HCT116 (cell line): ENCODE data around the gene HTR3E. TPM values are rescaled to one million over a fixed set of nuclear protein-coding genes. Genes with fewer than 3 reads are reported as not detected.

Experiments used
- ATAC-seq: fragments of 200-7000 bp; cut with Tn5 transposase; 2 replicates; pipeline ENCODE4 v1.9.1; 2020; ENCODE audit warnings: mild to moderate bottlenecking, moderate library complexity
- BruUV-seq: library from RNA; stranded (reverse); fragments of 400-500 nt; replicated peaks from 2 replicates; lab custom pipeline; 2021; lab: Mats Ljungman, UMichigan
- CTCF ChIA-PET: fragments of 300-600 bp; sonication (Branson Sonifier 250); formaldehyde crosslinking; loops from one replicate; lab custom pipeline; 2021; ENCODE audit warnings: antibody characterized with exemption; lab: Charles Lee
- POLR2A ChIA-PET: fragments of 300-600, 350-600 bp; sonication (Branson Sonifier 250); formaldehyde crosslinking; loops from one replicate; lab custom pipeline; 2021; ENCODE audit warnings: antibody characterized with exemption; lab: Charles Lee
- RAD21 ChIA-PET, 2 experiments: fragments of 300-600 bp; sonication (Branson Sonifier 250); formaldehyde crosslinking; loops; one replicate each; lab custom pipeline; 2023; ENCODE audit warnings: low total read pairs in 2 of 2; ENCODE audit not compliant: uncharacterized antibody in 2 of 2, unreplicated experiment in 2 of 2, low non-redundant PET in 1 of 2; lab: Charles Lee
- DNase-seq: peaks from one replicate; pipeline ENCODE4 v3.0.0-alpha.2; 2010; ENCODE audit warnings: low read depth, low spot score
- H2AFZ ChIP-seq: fragments of 200-600 bp; shearing (Covaris generic), sonication (generic); 2 replicates; pipeline ENCODE4 v1.6.1; 2017; ENCODE audit warnings: low read depth, mixed run types, mixed read lengths, antibody characterized with exemption, low read length; ENCODE audit not compliant: poor library complexity, severe bottlenecking
- H3K27ac ChIP-seq: 2 replicates; pipeline ENCODE4 v1.5.1; 2012; ENCODE audit warnings: low read depth, low read length
- H3K27me3 ChIP-seq: fragments of 200-600 bp; sonication (generic); 2 replicates; pipeline ENCODE4 v1.6.1; 2016; ENCODE audit warnings: mixed run types, low read length, mixed read lengths; ENCODE audit not compliant: insufficient read depth
- H3K36me3 ChIP-seq, 2 experiments: fragments of 200-500 bp in 1 of 2; fragments of 200-600 bp in 1 of 2; sonication (Bioruptor generic) in 1 of 2; sonication (generic) in 1 of 2; 2 replicates each; pipeline versions ENCODE4 v1.5.1 to v1.6.1; 2014 to 2016; ENCODE audit warnings: low read length in 2 of 2, inconsistent platforms in 1 of 2, mixed read lengths in 1 of 2, mixed run types in 1 of 2; ENCODE audit not compliant: insufficient read depth in 2 of 2, control insufficient read depth in 1 of 2
- H3K4me1 ChIP-seq, 2 experiments: fragments of 200-600 bp in 1 of 2; sonication (generic) in 1 of 2; 2 replicates each; pipeline versions ENCODE4 v1.5.1 to v1.6.1; 2012 to 2017; ENCODE audit warnings: low read length in 2 of 2, inconsistent platforms in 1 of 2, mild to moderate bottlenecking in 1 of 2, mixed read lengths in 1 of 2, mixed run types in 1 of 2, moderate library complexity in 1 of 2; ENCODE audit not compliant: insufficient read depth in 2 of 2, control insufficient read depth in 1 of 2
- H3K4me2 ChIP-seq: fragments of 200-600 bp; sonication (generic); 2 replicates; pipeline ENCODE4 v1.6.1; 2017; ENCODE audit warnings: mixed run types, low read length, mixed read lengths
- H3K4me3 ChIP-seq, 2 experiments: fragments of 200-600 bp in 1 of 2; sonication (generic) in 1 of 2; replicated peaks in 1 of 2; 2 replicates each; pipeline ENCODE4 v1.5.1; 2011 to 2016; ENCODE audit warnings: low read length in 2 of 2, control low read depth in 1 of 2, low read depth in 1 of 2, mild to moderate bottlenecking in 1 of 2, mixed read lengths in 1 of 2, mixed run types in 1 of 2
- H3K79me2 ChIP-seq: fragments of 200-600 bp; sonication (generic); 2 replicates; pipeline ENCODE4 v1.6.1; 2017; ENCODE audit warnings: mild to moderate bottlenecking, mixed run types, low read length, moderate library complexity, mixed read lengths; ENCODE audit not compliant: insufficient read depth
- H3K9ac ChIP-seq: fragments of 200-600 bp; sonication (generic); 2 replicates; pipeline ENCODE4 v1.6.1; 2016; ENCODE audit warnings: low read length, mixed read lengths
- H3K9me2 ChIP-seq: fragments of 200-600 bp; sonication (generic), shearing (Covaris generic); 2 replicates; pipeline ENCODE4 v1.6.1; 2017; ENCODE audit warnings: mixed run types, mild to moderate bottlenecking, moderate library complexity; ENCODE audit not compliant: insufficient read depth
- H3K9me3 ChIP-seq, 2 experiments: fragments of 200-500 bp in 1 of 2; fragments of 200-600 bp in 1 of 2; sonication (Bioruptor generic) in 1 of 2; sonication (generic) in 1 of 2; 2 replicates each; pipeline ENCODE4 v1.6.1; 2014 to 2017; ENCODE audit warnings: low read length in 2 of 2, mixed read lengths in 2 of 2, inconsistent platforms in 1 of 2, low read depth in 1 of 2, mild to moderate bottlenecking in 1 of 2, mixed run types in 1 of 2, moderate library complexity in 1 of 2; ENCODE audit not compliant: control insufficient read depth in 1 of 2, insufficient read depth in 1 of 2
- H4K20me1 ChIP-seq: fragments of 200-600 bp; sonication (generic), shearing (Covaris generic); 2 replicates; pipeline ENCODE4 v1.6.1; 2017; ENCODE audit warnings: mixed run types, mild to moderate bottlenecking, moderate library complexity; ENCODE audit not compliant: insufficient read depth
- CEBPB ChIP-seq: IDR thresholded peaks from 2 replicates; pipeline ENCODE4 v1.6.1; 2012; ENCODE audit warnings: low read depth
- EGR1 ChIP-seq: IDR thresholded peaks from 2 replicates; pipeline ENCODE4 v1.6.1; 2012; ENCODE audit warnings: low read depth
- ELF1 ChIP-seq: IDR thresholded peaks from 2 replicates; pipeline ENCODE4 v1.6.1; 2012; ENCODE audit warnings: low read depth, borderline replicate concordance
- EZH2 ChIP-seq: fragments of 200-600 bp; sonication (generic); IDR thresholded peaks from 2 replicates; pipeline ENCODE4 v1.6.1; 2017; ENCODE audit warnings: antibody characterized with exemption, mixed run types
- EZH2phosphoT487 ChIP-seq: fragments of 200-600 bp; IDR thresholded peaks from 2 replicates; pipeline ENCODE4 v1.6.1; 2018; ENCODE audit warnings: antibody characterized with exemption, borderline replicate concordance
- POLR2A ChIP-seq: IDR thresholded peaks from 2 replicates; pipeline ENCODE4 v1.7.0; 2011; ENCODE audit warnings: borderline replicate concordance; ENCODE audit not compliant: insufficient read depth, insufficient read length; ENCODE audit errors: extremely low read depth
- RAD21 ChIP-seq: IDR thresholded peaks from 2 replicates; pipeline ENCODE4 v1.6.1; 2012; ENCODE audit warnings: low read depth, mild to moderate bottlenecking
- SIN3A ChIP-seq: IDR thresholded peaks from 2 replicates; pipeline ENCODE4 v1.6.1; 2012; ENCODE audit warnings: low read depth
- SP1 ChIP-seq: IDR thresholded peaks from 2 replicates; pipeline ENCODE4 v1.6.1; 2012; ENCODE audit warnings: low read depth
- SRF ChIP-seq: IDR thresholded peaks from 2 replicates; pipeline ENCODE4 v1.6.1; 2012; ENCODE audit warnings: low read depth
- TCF7L2 ChIP-seq: IDR thresholded peaks from 2 replicates; pipeline ENCODE4 v1.7.0; 2011; ENCODE audit warnings: borderline replicate concordance, inconsistent platforms; ENCODE audit not compliant: insufficient read depth, insufficient read length; ENCODE audit errors: extremely low read depth
- ZFX ChIP-seq: fragments of 450-650 bp; IDR thresholded peaks from 2 replicates; pipeline ENCODE4 v1.6.1; 2017
- ZNF274 ChIP-seq: fragments of 200-500 bp; sonication (Bioruptor generic); IDR thresholded peaks from 2 replicates; pipeline ENCODE4 v1.6.1; 2014; ENCODE audit warnings: mild to moderate bottlenecking, low read depth, low read length, inconsistent platforms
- intact Hi-C: fragments of 100-400 bp; cut with micrococcal nuclease; formaldehyde crosslinking; loops from 2 replicates; pipeline ENCODE4 v1.10.0; 2022
- total RNA-seq: library from RNA; stranded (reverse); gene quantifications from one replicate; pipeline ENCODE4 v1.2.1, GENCODE V29; 2021; ENCODE audit not compliant: unreplicated experiment
- TF ChIP-seq, protein P1 (sequence below): IDR thresholded peaks from 2 replicates; pipeline ENCODE4 v1.6.1; 2012; ENCODE audit warnings: low read depth
- TF ChIP-seq, protein P2 (sequence below): IDR thresholded peaks from 2 replicates; pipeline ENCODE4 v1.6.1; 2012

HTR3E gene
- total RNA-seq, 1 experiment from 2014 or later, result not detected

DNA sequence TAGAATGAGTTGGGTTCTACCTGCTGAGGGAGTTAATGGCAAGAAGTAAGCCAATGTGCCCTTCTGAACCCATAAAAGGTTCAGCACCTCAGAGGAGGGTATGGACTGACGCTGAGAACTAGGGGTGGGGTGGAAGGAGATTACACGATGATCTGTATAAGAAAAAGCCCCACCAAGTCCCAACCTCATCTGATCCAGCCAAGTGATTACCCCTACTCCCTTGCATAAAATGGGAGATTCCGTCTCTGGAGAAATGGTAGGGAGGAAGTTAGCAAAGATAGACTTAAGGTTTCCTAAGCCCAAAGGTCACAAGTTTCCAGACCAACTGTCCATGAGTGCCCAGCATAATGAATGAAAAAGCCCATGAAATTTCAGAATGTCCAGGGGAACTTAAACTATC lies 51.2 kb downstream of the HTR3E start (continued):
- TF ChIP-seq, protein P1, sequence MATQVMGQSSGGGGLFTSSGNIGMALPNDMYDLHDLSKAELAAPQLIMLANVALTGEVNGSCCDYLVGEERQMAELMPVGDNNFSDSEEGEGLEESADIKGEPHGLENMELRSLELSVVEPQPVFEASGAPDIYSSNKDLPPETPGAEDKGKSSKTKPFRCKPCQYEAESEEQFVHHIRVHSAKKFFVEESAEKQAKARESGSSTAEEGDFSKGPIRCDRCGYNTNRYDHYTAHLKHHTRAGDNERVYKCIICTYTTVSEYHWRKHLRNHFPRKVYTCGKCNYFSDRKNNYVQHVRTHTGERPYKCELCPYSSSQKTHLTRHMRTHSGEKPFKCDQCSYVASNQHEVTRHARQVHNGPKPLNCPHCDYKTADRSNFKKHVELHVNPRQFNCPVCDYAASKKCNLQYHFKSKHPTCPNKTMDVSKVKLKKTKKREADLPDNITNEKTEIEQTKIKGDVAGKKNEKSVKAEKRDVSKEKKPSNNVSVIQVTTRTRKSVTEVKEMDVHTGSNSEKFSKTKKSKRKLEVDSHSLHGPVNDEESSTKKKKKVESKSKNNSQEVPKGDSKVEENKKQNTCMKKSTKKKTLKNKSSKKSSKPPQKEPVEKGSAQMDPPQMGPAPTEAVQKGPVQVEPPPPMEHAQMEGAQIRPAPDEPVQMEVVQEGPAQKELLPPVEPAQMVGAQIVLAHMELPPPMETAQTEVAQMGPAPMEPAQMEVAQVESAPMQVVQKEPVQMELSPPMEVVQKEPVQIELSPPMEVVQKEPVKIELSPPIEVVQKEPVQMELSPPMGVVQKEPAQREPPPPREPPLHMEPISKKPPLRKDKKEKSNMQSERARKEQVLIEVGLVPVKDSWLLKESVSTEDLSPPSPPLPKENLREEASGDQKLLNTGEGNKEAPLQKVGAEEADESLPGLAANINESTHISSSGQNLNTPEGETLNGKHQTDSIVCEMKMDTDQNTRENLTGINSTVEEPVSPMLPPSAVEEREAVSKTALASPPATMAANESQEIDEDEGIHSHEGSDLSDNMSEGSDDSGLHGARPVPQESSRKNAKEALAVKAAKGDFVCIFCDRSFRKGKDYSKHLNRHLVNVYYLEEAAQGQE, result no peak
- TF ChIP-seq CEBPB, result no peak
- no peak for TF ChIP-seq RAD21
- TF ChIP-seq TCF7L2, result no peak
- no peak for TF ChIP-seq SIN3A
- TF ChIP-seq ZFX, result no peak
- TF ChIP-seq SRF, result no peak
- TF ChIP-seq POLR2A, result no peak
- no peak for TF ChIP-seq EZH2phosphoT487
- TF ChIP-seq, all 23 proteins: peak for 0

DNA sequence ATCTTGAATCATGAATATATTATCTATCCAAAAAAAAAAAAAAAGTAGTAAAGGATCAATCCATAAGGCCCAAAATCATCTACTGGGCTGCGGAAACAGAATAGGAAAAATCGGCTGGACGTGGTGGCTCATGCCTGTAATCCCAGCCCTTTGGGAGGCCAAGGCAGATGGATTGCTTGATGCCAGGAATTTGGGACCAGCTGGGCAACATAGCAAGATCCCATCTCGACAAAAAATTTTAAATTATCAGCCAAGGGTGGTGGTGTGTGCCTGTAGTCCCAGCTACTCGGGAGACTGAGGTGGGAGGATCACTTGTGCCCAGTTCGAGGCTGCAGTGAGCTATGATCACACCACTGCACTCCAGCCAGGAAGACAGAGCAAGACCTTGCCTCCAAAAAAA lies 52.3 kb downstream of the HTR3E start:
- intact Hi-C loops, result loop anchor here (1.0 kb wide), 1 partner anchor 140 kb away; no protein-coding TSS in a partner anchor
- TF ChIP-seq SIN3A (no peak), ZNF274 (no peak), EGR1 (no peak), SP1 (no peak), POLR2A (no peak), EZH2phosphoT487 (no peak), EZH2 (no peak), ELF1 (no peak), ZFX (no peak)
- TF ChIP-seq, protein P1, result no peak
- TF ChIP-seq, protein P2, sequence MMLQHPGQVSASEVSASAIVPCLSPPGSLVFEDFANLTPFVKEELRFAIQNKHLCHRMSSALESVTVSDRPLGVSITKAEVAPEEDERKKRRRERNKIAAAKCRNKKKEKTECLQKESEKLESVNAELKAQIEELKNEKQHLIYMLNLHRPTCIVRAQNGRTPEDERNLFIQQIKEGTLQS, result no peak
- H3K27ac ChIP-seq, result no peak overlapping the region
- ChIA-PET CTCF (no interaction called here), POLR2A (interaction anchor here (1.0 kb wide), 1 partner anchor 14 kb away, joined by 3 read pairs; the partner anchor contains the start of gene EIF2B5), RAD21 (interaction anchor here in 1 of 2 experiments (0.8 kb wide), 1 partner anchor 388 kb away, joined by 4 read pairs; no protein-coding TSS in a partner anchor)
- H3K4me3 ChIP-seq, result no peak overlapping the region
- H4K20me1 ChIP-seq, result no peaks in the 10 kb centered on the region
- H3K27me3 ChIP-seq, result no peaks in the 10 kb centered on the region
- ATAC-seq (no peak), DNase-seq (no peak)
- H3K9ac ChIP-seq, result no peak overlapping the region
- peaks cover 0 to 19% of the 10 kb centered on the region in 2 experiments; a peak in 2 of 4 replicates for H3K4me1 ChIP-seq
- H3K9me3 ChIP-seq, result no peaks in the 10 kb centered on the region
- no peak overlapping the region for H3K4me2 ChIP-seq
- no peaks in the 10 kb centered on the region for H3K79me2 ChIP-seq
- no TSS peak for BruUV-seq
- peaks cover 4 to 10% of the 10 kb centered on the region in 2 experiments; a peak in 2 of 4 replicates for H3K36me3 ChIP-seq
- H2AFZ ChIP-seq, result no peak overlapping the region
- H3K9me2 ChIP-seq, result no peaks in the 10 kb centered on the region
